SIG-M5 treated with dmso at 0.1 percent for 504 hours (cell line): Measurements from ENCODE around the gene NT5DC1.

Experiments
- DNase-seq: peaks from one replicate; lab custom pipeline; 2025; ENCODE audit not compliant: unreplicated experiment; lab: John Stamatoyannopoulos, UW

The NT5DC1 gene

GRCh38 chr6:116189472-116189871, 88.8 kb downstream of the NT5DC1 start:
- no peak for DNase-seq

DNA sequence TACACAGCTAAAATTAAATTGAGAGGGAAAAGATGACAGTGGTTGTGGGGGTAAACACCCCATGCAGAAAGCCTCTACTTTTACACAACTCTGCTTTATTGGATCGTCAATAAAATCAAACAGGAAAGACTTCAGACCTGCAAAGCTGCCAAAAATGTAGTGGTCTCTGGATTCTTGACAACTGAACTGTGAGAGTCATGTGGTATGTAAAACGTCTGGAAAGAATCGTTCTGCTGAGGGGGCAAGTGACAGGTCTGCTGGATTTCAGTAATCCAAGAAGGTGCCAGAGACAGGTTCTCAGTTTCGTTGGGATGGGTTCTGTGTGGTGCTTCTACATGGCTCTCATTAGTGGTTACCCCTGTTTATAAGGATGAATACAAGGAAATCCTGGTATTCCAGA, 89.9 kb downstream of the NT5DC1 start:
- no peak for DNase-seq

DNA sequence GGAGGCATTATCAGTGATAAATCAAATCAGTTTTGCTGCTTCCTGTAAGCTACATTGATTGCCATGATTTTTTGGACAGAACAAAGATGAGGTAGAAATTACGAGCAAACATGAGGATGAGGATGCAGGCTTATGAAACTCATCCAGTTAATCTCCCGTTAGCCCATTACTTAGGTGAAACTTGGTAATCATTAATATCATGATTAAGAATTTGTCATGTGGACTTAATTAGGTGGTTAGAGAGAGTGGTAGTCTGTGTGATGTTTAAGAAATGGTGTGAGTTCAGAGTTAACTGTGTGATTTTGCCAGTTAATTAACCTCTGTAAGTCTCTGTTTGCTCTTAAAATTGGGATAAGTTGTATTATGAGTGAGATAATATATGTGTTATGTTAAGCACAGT, 91.2 kb downstream of the NT5DC1 start:
- DNase-seq, result no peak

DNA sequence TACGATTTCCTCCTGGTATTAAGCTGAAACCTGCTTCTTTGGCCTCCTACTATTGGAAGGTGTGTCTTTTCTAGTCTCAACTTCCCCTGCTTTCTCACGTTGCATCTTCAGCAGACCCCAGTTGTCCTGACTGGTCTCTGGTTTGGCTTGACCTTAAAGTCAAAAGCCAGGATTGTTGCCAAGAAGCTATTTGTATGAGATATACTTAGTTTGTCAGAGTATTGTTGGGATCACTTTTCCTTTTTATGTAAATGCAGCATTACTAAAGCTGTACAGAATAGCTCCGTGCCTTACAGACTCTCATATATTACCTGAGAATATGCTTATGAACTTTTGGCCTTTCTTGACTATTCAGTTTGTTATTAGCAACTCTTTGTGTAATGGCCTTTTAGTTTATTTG, 92.1 kb downstream of the NT5DC1 start:
- no peak for DNase-seq

DNA sequence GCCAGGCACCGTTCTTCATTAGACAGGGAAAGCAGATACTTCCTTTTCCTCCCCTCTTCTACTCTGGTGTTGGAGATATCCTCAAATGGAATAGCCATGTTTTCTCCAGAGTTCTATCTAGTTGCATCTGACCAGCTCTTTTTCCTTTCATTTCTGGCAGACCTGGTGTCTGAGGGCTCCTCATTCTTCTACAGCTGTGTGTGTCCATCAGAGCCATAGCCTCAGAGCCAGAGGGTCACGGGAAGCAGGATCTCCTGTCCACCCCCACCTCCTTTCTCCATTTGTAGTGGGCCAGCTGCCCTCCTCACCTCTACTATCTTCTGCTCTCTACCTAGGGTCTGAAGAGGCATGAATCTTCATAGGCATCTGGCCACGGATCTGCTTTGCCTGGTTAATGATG, 96.2 kb downstream of the NT5DC1 start:
- no peak for DNase-seq

GRCh38 chr6:116200619-116201249, 100.1 kb downstream of the NT5DC1 start:
- DNase-seq, result no peak

DNA sequence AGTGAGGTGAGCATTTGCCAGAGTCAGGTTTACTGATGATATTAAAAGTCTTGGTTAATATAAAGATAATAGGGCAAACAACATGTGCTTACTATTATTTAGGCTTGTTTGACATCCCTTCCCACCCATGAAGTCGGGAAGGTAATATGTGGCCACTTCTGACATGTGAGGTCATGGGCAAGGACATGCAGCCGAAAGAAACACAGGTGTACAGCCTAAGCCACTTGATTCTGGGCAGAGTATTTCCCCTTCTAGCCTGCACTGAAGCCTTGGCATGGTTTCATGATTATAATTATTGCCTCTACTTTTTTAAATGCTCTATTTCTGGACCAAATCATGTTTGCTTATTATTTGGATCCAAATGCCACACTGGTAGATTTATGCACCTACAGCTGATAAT, 100.9 kb downstream of the NT5DC1 start:
- DNase-seq, result no peak

- DNase-seq, result no peak
These were observed 104.6 kb downstream of the NT5DC1 start for GRCh38 chr6:116205281-116205680.

GRCh38 chr6:116206231-116206903, 105.7 kb downstream of the NT5DC1 start:
- peak; percentile 63 for DNase-seq

DNA sequence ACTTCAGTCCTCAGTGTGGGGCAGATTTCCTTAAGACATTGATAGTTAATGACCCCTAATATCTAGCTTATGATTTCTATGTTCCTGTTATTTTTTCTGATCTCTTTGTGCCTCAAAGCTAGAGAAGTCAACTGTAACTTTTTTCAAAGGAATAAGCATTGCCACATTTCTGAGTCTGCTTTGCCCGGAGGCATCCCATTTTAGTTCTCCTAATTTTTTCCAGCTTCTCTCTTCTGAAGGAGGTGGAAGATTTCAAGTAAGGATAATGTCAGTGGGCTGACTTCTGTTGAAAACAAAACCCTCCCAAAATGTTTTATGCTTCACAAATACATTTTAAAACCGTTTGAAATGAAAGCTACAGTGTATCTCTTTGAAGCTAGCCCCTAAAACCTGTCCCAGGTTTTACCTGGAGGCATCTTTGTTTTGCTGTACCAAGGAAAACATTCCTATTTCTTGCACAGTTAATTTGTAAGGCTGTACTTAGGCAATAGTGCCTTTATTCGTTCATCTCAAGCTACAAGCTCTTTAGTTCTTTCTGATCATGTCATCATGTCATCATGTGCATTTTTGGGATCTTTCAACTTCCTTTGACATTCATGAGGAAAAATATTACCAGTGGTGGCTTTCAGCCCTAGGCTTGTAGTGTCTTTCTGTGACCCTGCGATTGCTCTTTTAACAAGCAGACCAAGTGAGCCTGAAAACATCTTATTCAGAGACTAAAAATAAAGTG, 107.6 kb downstream of the NT5DC1 start:
- no peak for DNase-seq

DNA sequence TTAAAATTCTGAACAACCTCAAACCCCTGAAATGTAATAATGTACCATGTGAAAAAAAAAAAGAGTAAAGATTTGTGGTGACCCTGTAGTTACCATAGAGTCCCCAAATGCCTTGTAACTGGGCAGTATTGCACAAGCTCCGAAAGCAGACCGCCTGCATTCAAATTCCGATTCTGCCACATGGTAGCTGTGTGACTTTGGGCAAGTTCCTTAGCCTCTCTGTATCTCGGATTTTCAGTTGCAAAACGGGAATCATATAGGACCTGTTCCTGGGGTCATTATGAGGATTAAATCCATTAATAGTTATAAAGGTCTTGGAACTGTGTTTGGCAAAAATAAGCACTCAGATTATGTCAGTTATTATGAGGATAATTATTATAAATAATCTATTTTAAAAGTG, 109.7 kb downstream of the NT5DC1 start:
- no peak for DNase-seq

DNA sequence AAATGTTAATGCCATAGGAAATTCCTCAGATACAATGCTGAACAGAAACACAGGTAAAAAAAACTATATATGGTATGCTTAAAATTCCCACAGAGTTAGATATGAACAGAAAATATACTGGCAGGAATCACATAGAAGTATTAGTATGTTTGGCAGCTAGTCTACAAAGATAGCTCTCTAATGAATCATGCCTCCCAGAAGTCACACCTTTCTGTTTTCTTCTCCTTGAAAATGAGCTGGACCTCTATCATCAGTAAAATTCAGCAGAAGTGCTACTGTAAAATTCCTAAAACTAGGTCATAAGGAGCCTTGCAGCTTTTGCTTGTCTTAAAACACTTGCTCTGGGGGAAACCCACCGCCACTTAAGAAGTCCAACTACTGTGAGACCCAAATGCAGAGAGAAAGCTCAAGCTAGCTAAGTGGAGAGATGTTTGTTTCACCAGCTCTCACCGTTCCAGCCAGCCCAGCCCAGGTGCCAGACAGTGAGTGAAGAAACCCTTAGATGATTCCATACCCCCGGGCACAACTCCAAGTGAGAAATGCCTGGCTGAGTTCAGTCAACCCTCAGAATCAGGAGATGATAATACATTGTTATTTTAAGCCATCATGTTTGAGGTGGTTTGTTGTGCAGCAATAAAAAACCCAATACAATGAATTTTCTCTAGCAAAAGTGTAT, 110.2 kb downstream of the NT5DC1 start:
- DNase-seq, result no peak

- DNase-seq, result no peak
These were observed 114.0 kb downstream of the NT5DC1 start for GRCh38 chr6:116214681-116215080.

DNA sequence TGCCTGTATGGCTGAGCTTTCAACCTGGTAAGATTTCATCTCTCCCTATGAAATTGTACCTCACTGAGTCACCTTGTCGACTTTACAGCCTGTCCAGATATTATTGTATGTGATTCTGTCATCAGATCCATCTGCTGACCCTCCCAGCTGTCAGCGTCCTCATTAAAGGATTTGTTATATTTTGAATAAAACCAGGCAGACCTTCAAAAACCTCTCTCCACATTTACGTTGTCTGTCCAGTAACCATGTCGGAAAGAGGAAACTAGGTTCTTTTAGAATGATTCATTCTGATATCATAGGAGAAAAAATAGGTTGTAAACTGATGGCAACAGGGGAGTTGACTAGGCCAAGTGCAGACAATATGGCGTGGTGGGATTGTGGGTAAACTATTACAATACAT, 114.8 kb downstream of the NT5DC1 start:
- no peak for DNase-seq

DNA sequence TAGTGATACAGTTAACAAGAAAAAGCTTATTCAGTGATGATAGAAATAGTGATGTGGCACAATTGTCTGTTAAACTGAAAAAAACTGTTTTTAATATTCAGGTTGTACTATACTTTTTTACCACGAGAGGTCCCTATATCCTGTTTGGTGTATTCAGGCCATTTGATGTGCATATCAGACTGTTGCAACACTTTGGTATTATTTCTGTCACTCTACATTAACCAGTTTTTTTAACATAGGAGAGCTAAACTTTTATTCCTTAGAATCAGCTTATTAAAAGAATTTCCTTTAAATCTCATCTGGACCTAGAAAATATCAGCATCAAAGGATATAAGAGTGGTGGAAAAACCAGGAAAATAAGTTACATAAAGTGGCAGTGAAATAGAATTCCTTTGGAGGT, 116.4 kb downstream of the NT5DC1 start:
- peak; percentile 54 for DNase-seq

GRCh38 chr6:116218172-116218633, 117.5 kb downstream of the NT5DC1 start:
- DNase-seq, result peak; percentile 14

- no peak for DNase-seq
These were observed 118.2 kb downstream of the NT5DC1 start for GRCh38 chr6:116218866-116219265.

DNA sequence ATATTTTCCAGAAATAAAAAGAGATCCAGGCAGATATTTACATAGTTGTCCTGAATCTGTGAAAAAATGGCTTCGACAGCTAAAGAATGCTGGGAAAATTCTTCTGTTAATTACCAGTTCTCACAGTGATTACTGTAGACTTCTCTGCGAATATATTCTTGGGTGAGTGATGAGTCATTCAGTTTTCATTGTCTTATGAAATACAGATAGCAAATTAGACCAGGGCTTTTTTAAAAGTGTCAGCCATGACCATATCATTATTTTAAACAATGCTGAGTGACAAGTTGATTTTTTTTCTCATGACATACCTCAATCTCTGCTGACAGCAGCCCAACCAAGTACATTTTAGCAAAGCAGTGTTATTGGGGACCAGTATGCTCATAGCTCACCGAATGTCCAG, 120.4 kb downstream of the NT5DC1 start:
- no peak for DNase-seq

DNA sequence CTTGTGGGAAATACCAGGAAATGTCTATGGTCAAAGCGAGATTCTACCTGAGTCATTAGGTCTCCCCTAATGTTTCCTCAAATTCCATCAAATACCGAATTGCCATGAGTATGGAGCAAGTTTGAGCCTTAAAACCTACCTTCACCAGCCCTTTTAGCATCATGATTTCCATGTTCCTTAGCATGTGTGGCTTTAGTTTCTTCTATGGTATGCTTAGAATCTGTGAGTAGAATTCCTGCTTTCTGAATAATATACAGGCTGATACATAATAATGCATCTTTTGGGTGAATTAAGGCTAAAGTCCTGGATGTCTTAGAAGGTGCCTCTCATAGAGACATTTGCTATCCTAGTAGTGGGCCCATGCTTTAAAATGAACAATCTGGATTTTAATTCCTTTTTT, 121.3 kb downstream of the NT5DC1 start:
- DNase-seq, result no peak

- no peak for DNase-seq
These were observed 122.7 kb downstream of the NT5DC1 start for GRCh38 chr6:116223355-116223754.

DNA sequence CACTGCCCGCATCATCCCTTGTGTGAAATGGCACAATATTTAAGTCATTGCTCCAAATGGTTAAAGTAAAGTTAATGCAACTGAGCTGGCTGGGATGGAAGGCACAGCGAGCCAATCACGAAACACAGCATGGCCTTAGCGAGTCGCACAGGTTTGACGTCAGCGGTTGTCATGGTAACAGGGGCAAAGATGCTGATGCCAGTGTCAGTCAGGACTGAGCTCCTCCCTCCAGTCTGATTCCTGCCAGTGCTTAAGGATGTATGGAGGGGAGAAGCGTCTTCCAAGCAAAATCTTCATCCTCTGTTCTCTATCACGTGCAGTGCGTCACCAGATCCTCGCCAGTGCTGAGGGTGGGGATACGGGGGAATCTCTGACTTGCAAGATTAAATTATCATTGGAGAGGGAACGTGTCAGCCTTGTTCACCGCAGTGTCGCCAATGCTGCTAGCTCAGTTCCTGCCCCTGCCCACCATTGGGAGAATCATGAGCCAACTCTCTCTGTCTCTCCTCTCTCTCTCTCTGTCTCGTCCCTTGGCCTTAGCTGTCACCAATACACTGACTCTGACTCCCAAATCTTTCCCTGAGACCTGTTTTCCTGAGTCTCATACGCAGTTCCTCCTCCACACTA, 128.7 kb downstream of the NT5DC1 start:
- DNase-seq, result peak; percentile 35
